Stimulated activated CD4-positive, alpha-beta T cell treated with anti-CD3 and anti-CD28 coated beads, Interleukin-1b, Interleukin-23, amount 100 ng/mL, for 1 hour (primary cell): ENCODE measurements around the gene TBC1D10A.

Experiments
- DNase-seq, 2 donors: peaks; one replicate each; pipeline ENCODE4 v3.0.0-alpha.2; 2020; ENCODE audit warnings: low read depth in 2 of 2

Gene TBC1D10A

DNA sequence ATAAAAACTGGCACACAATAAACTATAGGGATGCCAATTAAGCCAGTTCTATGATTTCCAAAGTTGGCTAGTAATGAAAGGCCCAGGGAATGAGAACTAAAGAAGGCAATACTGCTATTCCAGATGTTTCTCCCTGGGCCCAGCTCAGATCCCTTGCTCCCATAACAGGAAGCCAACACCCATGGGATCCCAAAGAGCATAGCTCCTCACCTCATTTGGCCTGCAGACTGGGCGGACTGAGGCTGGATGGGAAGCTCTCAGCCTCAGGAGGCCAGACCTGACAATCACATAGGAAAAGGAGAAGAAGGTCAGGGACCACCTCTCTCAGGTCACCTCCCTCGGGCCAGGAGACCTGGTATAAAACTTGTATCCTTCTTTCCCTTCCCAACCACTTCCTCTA, 5.3 kb downstream of the TBC1D10A start:
- DNase-seq: no peak

DNA sequence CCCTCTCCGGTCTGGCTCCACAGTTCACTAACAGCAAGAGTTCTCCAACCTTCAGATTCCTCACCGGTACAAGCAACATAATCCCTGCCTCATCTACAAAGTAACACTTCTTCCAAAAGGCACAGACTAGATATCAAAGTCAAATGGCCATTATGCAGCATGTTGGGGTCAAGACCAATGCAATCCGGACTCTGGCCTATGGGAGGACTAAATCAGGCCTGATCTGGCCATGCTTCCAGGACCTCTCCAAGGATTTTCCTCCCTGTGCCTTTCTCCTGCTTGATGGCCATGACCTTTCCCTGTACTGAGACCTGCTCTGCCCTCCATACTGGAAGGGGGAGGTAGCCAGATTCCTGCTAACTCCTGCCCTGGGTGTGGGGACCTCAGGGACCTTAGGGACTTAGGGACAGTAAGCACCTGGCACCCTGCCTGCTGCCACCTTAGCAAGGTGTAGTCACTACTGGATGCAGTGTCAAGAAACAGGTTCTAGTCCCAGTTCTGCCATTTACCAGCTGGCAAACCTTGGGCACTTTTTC, 6.7 kb downstream of the TBC1D10A start:
- no peak for DNase-seq

DNA sequence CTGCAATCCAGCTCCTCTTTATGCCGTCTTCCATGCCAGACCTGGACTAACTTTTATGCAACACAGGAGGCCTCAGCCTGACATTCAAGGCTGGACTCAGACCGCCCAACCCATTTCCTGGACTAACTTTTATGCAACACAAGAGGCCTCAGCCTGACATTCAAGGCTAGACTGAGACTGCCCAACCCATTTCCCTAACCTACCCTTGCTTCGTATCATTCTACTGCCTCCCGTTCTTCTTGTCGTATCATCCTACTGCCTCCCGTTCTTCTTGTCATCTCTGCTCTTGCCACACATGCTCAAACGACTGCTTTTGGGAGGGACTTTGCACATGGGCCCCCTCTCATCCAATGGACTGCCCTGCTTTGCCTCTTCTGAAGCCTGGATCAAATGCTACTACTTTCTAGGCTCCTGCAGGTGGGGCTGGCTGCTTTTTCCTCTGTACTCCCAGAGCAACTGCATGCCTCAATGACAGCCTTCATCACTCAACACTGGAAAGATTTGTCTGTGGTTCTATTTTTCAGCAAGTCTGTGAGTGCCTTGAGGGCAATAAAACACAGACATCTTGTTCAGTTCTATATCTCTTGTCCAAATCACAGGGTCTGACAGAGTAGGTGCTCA, 7.8 kb downstream of the TBC1D10A start:
- DNase-seq: no peak

DNA sequence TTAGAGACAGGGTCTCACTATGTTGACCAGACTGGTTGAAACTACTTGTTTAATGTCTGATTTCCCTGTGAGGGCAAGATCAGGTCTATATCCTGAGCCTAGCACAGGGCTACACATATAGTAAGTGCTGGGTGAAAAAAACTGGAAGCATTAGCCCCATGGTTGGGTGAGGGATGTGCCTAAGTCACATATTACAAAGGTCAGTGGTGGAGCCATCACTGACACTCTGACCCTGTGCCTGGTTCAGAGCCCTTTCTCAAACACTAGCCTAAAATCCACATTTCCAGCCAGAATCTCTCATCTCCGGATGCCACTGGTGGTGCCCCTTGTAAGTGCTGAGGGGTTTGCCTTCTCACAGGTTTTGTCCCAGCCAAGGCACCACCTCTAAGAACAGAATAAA, 9.0 kb downstream of the TBC1D10A start:
- DNase-seq: no peak

DNA sequence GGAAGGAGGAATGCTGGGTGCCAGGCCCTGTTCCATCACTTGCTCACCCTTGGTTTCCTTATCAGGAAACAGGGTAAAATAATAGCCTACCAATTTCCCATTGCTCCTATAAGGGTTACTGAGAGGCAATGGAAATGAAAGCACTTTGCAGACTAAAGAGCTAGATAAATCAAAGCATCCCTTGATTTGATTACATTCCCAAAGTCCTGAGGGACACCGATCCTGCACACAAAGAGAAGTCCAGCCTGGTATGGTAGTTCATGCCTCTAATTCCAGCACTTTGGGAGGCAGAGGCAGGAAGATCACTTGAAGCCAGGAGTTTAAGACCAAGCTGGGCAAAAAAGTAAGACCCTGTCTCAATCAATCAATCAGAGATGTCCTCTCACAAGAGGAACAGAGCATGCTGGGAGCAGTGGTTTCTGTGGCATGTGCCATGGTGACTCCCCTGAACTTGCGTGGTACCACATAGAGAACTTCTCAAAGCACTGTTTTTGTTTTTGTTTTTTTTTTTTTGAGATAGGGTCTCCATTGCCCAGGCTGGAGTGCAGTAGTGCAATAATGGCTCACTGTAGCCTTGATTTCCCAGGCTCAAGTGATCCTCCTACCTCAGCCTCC, 10.7 kb downstream of the TBC1D10A start:
- DNase-seq: no peak

DNA sequence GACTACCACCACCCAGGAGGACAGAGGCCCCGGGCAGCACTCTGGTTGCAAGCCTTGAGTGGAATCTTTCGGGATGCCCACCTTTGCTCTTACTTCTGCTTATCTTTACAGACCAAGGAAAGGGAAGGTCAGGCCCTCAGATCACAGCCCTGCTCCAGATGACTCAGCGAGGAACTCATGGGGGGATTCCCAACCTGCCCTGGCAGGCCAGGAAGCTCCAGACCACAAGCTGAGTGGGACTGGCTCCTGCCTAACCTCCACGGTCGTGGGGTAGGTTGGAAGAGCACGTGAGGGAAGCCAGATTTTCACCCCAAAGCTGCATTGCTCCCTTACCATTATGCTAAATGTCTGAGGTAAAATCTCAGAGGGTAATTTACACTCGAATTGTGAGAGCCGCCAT, 11.8 kb downstream of the TBC1D10A start:
- DNase-seq: no peak

DNA sequence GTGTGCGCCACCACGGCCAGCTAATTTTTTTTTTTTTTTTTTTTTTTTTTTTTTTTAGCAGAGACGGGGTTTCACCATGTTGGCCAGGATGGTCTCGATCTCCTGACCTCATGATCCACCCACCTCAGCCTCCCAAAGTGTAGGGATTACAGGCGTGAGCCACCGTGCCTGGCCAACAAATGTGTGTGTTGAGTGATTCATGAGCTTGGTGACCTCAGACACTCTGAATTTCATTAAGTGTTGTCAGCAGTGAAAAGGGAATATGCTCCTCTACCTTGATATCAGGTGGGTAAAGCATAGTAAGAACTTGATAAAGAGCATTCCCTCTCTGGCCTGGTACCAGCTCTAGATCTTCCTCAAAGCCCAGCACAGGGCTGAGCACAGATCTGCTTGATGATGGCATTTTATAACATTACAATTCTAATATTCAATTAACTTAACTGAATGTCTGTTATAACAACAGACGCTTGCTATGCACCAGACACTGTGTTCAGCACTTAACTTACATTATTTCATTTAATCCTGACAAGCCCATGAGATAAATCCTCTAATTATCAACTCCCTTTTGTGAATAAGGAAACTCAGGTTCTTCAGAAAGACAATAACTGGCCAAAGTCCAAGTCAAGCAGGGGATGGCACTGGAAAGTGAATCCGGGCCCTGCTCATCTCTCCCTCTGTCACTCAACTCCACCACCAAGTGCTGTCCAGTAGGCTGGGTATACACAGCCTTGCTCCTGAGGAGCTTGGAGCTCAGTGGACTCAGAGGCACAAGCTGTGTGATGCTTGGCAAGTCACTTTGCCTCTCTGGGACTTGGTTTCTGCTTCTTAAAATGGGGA, 13.0 kb downstream of the TBC1D10A start:
- no peak for DNase-seq

DNA sequence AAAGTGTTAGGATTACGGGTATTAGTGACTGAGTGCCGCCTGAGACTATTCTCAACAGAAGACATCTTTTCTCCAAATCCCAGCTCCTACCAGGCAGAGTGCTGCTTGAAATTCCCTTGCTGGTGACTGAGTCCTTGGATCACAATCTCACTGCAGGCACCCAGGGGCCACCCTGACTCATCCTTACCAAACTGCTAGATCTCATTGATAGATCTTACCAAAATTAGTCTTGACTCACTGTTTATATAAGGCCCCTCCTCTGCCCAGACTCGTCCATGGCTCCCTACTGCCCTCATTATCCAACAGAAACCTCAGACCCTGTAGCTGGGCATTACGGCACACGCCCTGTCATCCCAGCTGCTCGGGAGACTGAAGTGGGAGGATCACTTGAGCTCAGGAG, 14.7 kb downstream of the TBC1D10A start:
- no peak for DNase-seq

DNA sequence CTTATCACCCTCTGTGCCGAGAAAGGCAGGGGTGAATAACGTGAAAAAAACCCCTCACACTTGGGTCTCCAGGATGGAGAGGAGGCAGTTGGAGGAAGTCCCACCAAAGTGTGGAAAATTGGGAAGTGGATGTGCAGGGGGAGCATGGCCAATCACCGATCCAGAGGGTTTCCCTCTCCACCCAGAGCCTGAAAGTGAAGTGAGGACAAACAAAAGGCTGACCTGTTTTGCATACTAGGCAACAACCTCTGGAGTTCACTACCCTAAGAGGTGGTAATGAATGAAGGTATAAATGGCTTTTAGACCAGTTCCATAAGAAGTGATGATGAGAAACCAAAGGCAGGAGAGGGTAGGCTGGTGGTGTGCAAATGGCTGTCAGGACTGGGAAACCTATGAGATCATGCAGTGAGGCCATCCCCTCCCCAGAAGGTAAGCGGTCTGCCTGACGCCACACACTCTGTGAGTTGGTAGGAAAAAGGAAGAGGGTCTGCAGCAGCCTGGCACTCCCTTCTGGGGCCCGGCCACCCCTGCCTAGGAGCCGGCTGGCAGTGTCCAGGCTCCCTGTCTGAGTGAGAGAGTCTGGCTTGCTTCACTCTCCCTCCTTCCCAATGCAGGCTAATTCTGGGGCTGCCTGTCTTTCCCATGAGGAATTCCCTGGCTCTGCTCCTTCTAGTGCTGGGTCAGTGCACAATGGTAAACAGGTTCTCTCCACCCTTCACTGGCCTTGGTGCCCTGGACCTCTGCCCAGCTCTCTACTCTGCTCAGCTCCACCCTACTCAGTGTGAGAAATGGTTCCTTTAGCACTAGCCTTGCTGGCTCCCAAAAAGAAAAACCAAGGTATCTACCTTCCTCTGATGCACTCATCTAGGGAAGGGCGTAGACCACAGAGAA, 15.6 kb downstream of the TBC1D10A start:
- no peak for DNase-seq

DNA sequence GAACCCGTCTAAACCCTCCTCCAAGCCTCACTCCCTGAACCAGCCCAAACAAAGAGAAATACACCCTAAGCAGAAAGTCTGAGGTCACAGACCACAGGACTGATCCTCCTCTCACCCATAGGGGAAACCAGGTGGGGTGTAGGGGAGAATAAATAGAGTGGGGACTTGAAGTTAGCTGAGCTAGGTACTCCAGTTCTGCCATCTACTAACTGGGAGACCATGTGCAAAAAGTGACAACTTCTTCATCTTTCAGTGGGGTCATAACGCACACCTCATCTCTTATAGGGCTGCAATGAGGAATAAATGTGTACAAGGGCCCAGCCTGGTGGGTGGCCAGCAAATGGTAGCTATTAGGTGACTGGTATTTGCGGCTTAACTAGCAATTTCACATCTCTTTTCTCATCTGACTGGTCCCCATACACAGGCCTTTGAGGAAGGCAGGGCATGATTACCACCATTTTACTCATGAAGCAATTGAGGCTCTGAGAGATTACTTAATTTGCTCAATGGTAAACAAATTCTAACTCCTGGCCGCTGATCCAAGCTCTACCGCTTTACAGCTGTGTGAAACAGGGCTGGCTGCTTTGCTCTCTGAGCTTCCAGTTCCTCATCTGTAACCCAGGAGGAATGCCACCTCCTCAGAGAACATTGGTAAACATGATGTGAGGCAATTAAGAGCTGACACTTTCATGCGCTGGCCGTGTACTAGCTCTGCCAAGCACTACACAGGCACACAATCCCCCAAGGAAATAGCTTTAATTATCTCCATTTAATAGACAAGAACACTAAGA, 16.6 kb downstream of the TBC1D10A start:
- no peak for DNase-seq

DNA sequence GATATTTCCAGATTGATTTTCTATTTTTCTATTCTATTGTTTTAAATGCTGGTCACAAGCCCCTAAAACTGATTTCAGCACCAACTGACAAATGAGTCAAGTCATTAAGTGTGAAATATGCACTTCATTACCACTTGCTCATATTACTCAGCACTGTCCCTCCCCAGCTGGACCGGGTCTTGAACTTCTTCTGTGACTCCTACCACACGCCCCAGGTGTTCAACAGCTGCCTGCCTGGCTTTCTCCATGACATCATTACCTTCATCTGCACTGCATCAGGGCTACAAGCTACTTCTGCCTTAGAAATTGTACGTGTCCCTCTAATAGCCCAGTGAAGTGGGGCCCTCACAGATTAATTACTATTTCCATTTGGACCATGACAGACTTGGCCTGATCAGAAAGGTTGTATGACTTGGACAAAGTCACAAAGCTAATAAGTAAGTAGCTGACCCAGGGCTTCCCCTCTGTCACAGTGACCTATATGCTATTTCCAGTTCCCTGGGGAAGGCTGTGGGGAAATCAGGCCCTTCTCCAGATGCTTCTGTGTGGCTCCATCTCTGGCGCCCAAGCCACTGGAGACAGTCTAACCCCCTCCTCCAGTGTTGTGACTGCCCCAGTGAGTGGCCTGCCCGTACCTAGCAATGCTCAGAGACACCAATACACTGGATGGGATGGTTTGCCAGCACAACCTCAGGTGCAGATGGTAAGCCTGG, 18.1 kb downstream of the TBC1D10A start:
- no peak for DNase-seq

DNA sequence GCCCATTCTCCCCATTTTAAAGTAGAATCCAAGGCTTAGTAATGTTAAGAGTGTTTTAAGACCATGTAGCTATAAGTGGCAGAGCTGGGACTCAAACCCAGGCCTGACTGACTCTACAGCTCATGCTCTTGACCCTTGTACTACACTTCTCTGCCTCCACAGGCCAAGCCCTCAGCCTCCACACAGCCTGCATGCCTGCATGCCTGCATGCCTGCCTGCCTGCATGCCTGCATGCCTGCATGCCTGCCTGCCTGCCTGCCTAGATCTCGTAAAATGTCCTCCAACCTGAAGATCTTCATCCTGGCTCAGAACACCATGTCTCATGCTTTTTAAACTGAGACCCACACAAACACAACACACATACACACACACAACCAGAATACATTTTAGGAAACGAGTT, 18.6 kb downstream of the TBC1D10A start:
- no peak for DNase-seq

DNA sequence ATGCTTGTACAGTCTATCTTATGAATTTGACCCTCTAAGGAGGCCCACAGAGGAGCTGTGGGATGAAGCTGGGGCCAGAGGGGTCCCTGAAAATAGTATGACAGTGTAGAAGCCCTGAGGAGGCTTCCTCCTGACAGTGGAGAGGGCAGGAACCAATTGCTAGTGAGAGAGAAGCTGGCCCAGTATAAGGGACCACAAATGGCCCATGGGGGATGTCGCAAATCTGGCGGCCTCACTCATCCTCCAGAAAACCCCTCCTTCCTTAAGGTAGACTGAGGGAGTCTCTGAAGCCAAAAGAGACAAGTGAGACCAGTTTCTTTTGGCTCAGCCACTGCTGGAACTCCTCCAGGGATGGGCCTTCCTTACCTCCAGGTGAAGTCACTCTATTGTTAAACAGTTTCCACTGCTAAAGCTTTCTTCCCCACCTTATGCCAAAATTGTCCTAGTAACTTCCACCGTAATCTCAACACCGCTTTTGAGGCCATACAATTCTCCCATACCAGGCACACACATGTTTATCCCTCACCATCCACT, 19.6 kb downstream of the TBC1D10A start:
- DNase-seq: no peak

DNA sequence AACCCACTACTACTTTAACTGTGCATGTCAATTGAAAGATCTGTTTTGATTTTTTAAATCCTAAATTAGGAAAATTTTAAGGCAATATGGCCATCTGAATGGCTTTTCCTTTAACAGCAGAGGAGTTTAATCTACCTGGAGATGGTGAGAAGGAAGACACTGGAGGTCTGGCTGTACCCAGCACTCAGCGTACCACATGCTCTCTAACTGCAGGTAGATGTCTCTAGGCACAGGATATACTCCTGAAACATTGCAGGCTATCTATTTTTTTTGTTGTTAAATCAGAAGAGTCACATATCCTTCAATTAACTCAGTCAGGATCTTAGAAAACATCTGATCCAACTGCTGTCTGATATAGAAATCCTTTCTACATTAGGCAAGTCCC, 20.1 kb downstream of the TBC1D10A start:
- no peak for DNase-seq

DNA sequence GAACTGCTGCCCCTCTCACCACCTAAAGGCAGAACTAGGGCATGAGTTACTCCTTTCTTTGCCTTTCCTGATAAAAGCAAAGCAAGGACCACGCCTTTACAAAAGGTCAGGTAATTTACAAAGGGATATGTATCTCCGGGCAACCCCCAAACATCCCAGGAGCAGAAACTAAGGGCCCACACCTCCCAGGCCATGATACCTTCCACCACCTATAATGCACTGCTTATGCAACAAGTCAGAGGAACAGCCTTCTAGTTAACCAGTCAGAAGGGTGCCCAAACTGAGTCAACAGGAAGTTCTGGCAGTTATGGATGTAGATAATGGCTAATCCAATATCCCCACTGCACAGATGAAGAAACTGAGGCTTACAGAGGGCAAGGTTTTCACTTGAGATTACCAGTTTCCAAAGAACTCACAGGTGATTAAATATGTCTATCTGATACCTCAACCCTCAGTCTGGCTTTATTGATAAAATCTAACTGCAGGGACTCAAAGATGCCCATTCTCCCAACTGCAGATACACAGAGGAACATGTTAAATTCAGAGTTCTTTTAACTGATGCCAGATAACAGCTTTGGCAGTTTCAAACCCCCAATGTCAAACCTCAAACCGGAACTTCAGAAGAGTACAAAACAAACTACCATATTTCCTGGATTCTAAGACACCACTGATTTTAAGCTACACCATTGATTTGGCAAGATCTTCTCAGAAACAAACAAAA, 20.7 kb downstream of the TBC1D10A start:
- no peak for DNase-seq

DNA sequence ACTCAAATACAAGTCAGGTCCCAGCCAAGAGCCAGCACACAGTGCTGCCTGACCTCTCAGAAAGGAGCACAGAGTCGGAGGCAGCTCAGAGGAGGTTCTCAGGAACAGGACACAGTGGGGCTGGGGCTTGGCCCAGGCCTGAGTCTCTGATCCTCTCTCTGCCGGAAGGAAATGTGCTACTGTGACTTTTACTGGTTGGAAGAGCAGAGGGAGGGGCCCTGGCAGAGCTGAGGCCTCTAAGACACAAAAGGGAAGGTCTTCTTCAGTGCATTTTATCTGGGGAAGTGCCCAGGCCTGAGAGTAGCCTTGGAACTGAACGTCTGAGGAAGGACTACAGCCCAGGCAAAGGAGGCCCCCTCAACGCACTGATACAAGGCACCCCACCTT, 21.2 kb downstream of the TBC1D10A start:
- DNase-seq: no peak

DNA sequence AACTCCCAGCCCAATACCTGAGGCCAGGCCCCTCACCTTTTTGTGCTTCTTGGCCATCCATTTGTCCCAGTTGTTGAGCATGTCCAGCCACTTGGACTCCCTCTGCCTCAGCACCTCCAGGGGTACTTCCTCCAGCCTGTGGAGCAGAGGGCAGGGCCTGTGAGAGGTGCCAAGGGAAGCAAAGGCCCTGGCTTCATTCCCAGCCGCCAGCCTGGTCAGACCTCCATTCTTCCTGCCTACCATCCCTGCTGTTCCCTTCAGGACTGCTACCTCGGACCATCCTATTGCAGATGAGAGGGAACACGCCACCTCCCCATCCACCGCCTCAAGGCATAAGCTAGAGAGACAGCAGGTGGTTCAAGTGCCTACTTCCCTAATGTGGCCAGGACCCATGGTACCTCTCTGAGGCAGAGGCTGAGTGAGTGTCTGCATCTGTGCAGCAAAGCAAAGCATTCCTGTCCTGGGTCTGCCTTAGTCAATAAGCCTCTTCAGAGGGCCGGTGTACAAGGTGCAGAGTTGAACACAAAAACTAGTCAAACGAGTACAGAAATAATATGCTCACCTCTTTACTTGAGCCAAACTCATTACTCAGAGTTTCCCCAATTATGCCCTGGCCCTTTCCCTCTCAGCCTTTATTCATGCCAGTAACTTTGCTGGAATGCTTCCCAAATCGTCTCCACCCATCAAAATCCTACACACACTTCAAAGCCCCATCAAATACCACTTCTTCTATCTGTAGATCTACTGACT, 22.1 kb downstream of the TBC1D10A start:
- no peak for DNase-seq

DNA sequence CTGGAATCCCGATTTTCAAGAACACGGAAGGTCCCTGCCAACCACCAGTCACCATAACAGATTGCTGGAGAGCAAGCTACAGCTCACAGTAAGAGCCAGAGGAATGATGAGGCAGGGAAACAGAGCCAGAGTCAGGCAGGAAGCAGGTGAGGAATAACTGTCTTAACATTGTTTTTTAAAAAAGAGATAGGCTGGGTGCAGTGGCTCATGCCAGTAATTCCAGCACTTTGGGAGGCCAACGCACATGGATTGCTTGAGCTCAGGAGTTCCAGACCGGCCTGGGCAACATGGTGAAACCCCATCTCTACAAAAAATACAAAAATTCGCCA, 24.0 kb downstream of the TBC1D10A start:
- DNase-seq: no peak
